CD4-positive, alpha-beta T cell treated with Interleukin-6 at 100 ng/mL for 8 hours (primary cell): ENCODE measurements around the gene PRKCE.

Experiments
- DNase-seq: peaks from one replicate; pipeline ENCODE4 v3.0.0-alpha.2; 2020; ENCODE audit warnings: mixed read lengths, low spot score

PRKCE gene

GRCh38 chr2:45631955-45632354 is 19.5 kb upstream of the PRKCE start:
- DNase-seq: no peak

- DNase-seq: no peak
These were observed 17.3 kb upstream of the PRKCE start for GRCh38 chr2:45634223-45634622.

- no peak for DNase-seq
These were observed 15.5 kb upstream of the PRKCE start for GRCh38 chr2:45636008-45636407.

- no peak for DNase-seq
These were observed 14.0 kb upstream of the PRKCE start for GRCh38 chr2:45637440-45637839.

- DNase-seq: no peak
These were observed 10.9 kb upstream of the PRKCE start for GRCh38 chr2:45640576-45640975.

- no peak for DNase-seq
These were observed 8.4 kb upstream of the PRKCE start for GRCh38 chr2:45643095-45643494.

GRCh38 chr2:45643543-45644542 is 7.6 kb upstream of the PRKCE start:
- DNase-seq: peak; percentile 66

- no peak for DNase-seq
These were observed 5.2 kb upstream of the PRKCE start for GRCh38 chr2:45646289-45646688.

- no peak for DNase-seq
These were observed 4.1 kb upstream of the PRKCE start for GRCh38 chr2:45647356-45647755.

- DNase-seq: no peak
These were observed 3.4 kb upstream of the PRKCE start for GRCh38 chr2:45647986-45648520.

- no peak for DNase-seq
These were observed 2.8 kb upstream of the PRKCE start for GRCh38 chr2:45648636-45649035.

- no peak for DNase-seq
These were observed 2.0 kb upstream of the PRKCE start for GRCh38 chr2:45649462-45649857.

- peak; percentile 32 for DNase-seq
These were observed 1.3 kb upstream of the PRKCE start for GRCh38 chr2:45649858-45650811.

GRCh38 chr2:45650851-45651414 is 542 bp upstream of the PRKCE start:
- DNase-seq: peak; percentile 93

GRCh38 chr2:45652090-45653031 is 886 bp downstream of the PRKCE start:
- peak; percentile 13 for DNase-seq

- no peak for DNase-seq
These were observed 1.8 kb downstream of the PRKCE start for GRCh38 chr2:45653122-45653913.

- no peak for DNase-seq
These were observed 2.8 kb downstream of the PRKCE start for GRCh38 chr2:45654250-45654649.

GRCh38 chr2:45661828-45662227 is 10.4 kb downstream of the PRKCE start:
- DNase-seq: no peak

- DNase-seq: no peak
These were observed 13.3 kb downstream of the PRKCE start for GRCh38 chr2:45664635-45665261.

- no peak for DNase-seq
These were observed 17.0 kb downstream of the PRKCE start for GRCh38 chr2:45668509-45668908.
